Astrocyte (in vitro differentiated cells and primary cell): ENCODE results near the gene CACNB1. TPM values are rescaled to one million over a fixed set of nuclear protein-coding genes. Genes with fewer than 3 reads are reported as not detected.

Source experiments
- DNase-seq: peaks from one replicate; pipeline ENCODE4 v3.0.0-alpha.2; 2010; ENCODE audit warnings: low read depth
- FAIRE-seq: peaks from 2 replicates; lab custom pipeline; 2011; peaks lifted over from hg19 to GRCh38; lab: Jason Lieb, UNC
- H2AFZ ChIP-seq: 2 replicates; pipeline ENCODE4 v1.6.0; 2012; ENCODE audit warnings: low read depth, low read length, inconsistent platforms
- H3K27ac ChIP-seq: 2 replicates; pipeline ENCODE4 v1.5.1; 2011; ENCODE audit warnings: low read depth, low read length, inconsistent platforms
- H3K27me3 ChIP-seq: 2 replicates; pipeline ENCODE4 v1.6.0; 2011; ENCODE audit warnings: low read length, inconsistent platforms; ENCODE audit not compliant: insufficient read depth
- H3K36me3 ChIP-seq: 2 replicates; pipeline ENCODE4 v1.5.1; 2011; ENCODE audit warnings: low read length, inconsistent platforms; ENCODE audit not compliant: insufficient read depth
- H3K4me1 ChIP-seq: 2 replicates; pipeline ENCODE4 v1.5.1; 2011; ENCODE audit warnings: low read length, inconsistent platforms; ENCODE audit not compliant: insufficient read depth
- H3K4me2 ChIP-seq: 2 replicates; pipeline ENCODE4 v1.6.0; 2012; ENCODE audit warnings: low read length, inconsistent platforms
- H3K4me3 ChIP-seq: 2 replicates; pipeline ENCODE4 v1.5.1; 2011; ENCODE audit warnings: low read depth, mild to moderate bottlenecking, low read length, inconsistent platforms; ENCODE audit not compliant: insufficient read depth
- H3K79me2 ChIP-seq: 2 replicates; pipeline ENCODE4 v1.6.0; 2012; ENCODE audit warnings: mild to moderate bottlenecking, low read length, inconsistent platforms; ENCODE audit not compliant: insufficient read depth
- H3K9ac ChIP-seq: 2 replicates; pipeline ENCODE4 v1.6.0; 2012; ENCODE audit warnings: mild to moderate bottlenecking, low read length, inconsistent platforms
- H3K9me3 ChIP-seq: 2 replicates; pipeline ENCODE4 v1.5.1; 2012; ENCODE audit warnings: low read depth, mild to moderate bottlenecking, low read length, inconsistent platforms; ENCODE audit not compliant: insufficient read depth
- H4K20me1 ChIP-seq: 2 replicates; pipeline ENCODE4 v1.6.0; 2012; ENCODE audit warnings: low read length, inconsistent platforms; ENCODE audit not compliant: insufficient read depth
- H3K27ac Mint-ChIP-seq: one replicate; pipeline ENCODE4 v1.8.0; 2021; ENCODE audit warnings: mild to moderate bottlenecking, mixed read lengths; ENCODE audit not compliant: unreplicated experiment
- H3K27me3 Mint-ChIP-seq: one replicate; pipeline ENCODE4 v1.8.0; 2021; ENCODE audit warnings: low read depth, mixed read lengths; ENCODE audit not compliant: unreplicated experiment
- H3K36me3 Mint-ChIP-seq: one replicate; pipeline ENCODE4 v1.8.0; 2021; ENCODE audit warnings: low read depth, mixed read lengths; ENCODE audit not compliant: unreplicated experiment
- H3K4me1 Mint-ChIP-seq: one replicate; pipeline ENCODE4 v1.8.0; 2021; ENCODE audit warnings: low read depth, mixed read lengths; ENCODE audit not compliant: unreplicated experiment
- H3K4me3 Mint-ChIP-seq: one replicate; pipeline ENCODE4 v1.8.0; 2021; ENCODE audit warnings: mild to moderate bottlenecking, moderate library complexity, mixed read lengths; ENCODE audit not compliant: unreplicated experiment
- H3K9me3 Mint-ChIP-seq: one replicate; pipeline ENCODE4 v1.8.0; 2021; ENCODE audit warnings: mild to moderate bottlenecking, mixed read lengths; ENCODE audit not compliant: unreplicated experiment
- CTCF ChIP-seq: IDR thresholded peaks from 2 replicates; pipeline ENCODE4 v1.5.1; 2011; ENCODE audit warnings: low read depth, mild to moderate bottlenecking, inconsistent platforms, low read length, moderate library complexity; ENCODE audit not compliant: insufficient read depth
- EZH2 ChIP-seq: IDR thresholded peaks from 2 replicates; pipeline ENCODE4 v1.6.1; 2012; ENCODE audit warnings: mild to moderate bottlenecking, low read length, inconsistent platforms; ENCODE audit not compliant: insufficient read depth
- total RNA-seq: library from RNA; stranded (reverse); gene quantifications from 2 replicates; pipeline ENCODE4 v1.2.1, GENCODE V29; 2021

Gene CACNB1
- total RNA-seq, 1 donor from 2014 or later: 16.6 TPM

DNA sequence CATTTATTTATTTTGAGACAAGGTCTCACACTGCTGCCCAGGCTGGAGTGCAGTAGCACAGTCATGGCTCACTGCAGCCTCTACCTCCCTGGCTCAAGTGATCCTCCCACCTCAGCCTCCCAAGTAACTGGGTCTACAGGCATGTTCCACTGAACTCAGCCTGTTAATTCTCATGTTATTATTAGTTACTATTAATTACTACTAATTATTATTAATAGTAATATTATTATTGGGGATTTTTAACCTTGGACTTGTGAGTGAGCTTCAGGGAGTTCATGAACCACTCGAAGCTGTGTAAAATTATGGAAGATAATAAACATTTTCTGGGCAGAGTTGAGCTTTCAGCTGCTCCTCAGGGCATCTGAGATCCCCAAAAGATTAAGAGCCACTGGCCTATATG lies 32.9 kb upstream of the CACNB1 start:
- DNase-seq (no peak), FAIRE-seq (no peak)
- Histone ChIP-seq H3K4me3 (no peak overlapping the region), H4K20me1 (no peaks in the 10 kb centered on the region), H3K27me3 (peaks cover 8% of the 10 kb centered on the region), H3K36me3 (no peaks in the 10 kb centered on the region), H3K4me1 (peaks cover 16% of the 10 kb centered on the region), H3K79me2 (no peaks in the 10 kb centered on the region), H3K9me3 (no peaks in the 10 kb centered on the region), H2AFZ (no peak overlapping the region), H3K27ac (no peak overlapping the region), H3K4me2 (no peak overlapping the region), H3K9ac (no peak overlapping the region)
- Mint-ChIP-seq H3K27me3 (peaks cover 17% of the 10 kb centered on the region), H3K4me3 (no peak overlapping the region), H3K9me3 (no peaks in the 10 kb centered on the region), H3K4me1 (peaks cover 14% of the 10 kb centered on the region), H3K36me3 (no peaks in the 10 kb centered on the region), H3K27ac (no peak overlapping the region)
- TF ChIP-seq CTCF (no peak), EZH2 (no peak)

- H3K27ac ChIP-seq: no peak overlapping the region
- no peak overlapping the region for H3K4me3 ChIP-seq
- H3K27me3 ChIP-seq: peaks cover 14% of the 10 kb centered on the region
- H3K4me1 ChIP-seq: peaks cover 18% of the 10 kb centered on the region
- no peaks in the 10 kb centered on the region for H3K9me3 ChIP-seq
- Mint-ChIP-seq H3K27me3 (peaks cover 16% of the 10 kb centered on the region), H3K4me3 (peak overlapping the region; percentile 40), H3K4me1 (peaks cover 14% of the 10 kb centered on the region), H3K36me3 (no peaks in the 10 kb centered on the region), H3K27ac (peak overlapping the region; percentile 70), H3K9me3 (no peaks in the 10 kb centered on the region)
- FAIRE-seq: no peak
- TF ChIP-seq EZH2 (no peak), CTCF (no peak)
- H3K79me2 ChIP-seq: no peaks in the 10 kb centered on the region
- peak overlapping the region; percentile 34 for H3K4me2 ChIP-seq
- DNase-seq: peak; percentile 49
- no peaks in the 10 kb centered on the region for H4K20me1 ChIP-seq
- H3K9ac ChIP-seq: no peak overlapping the region
- peak overlapping the region; percentile 71 for H2AFZ ChIP-seq
- H3K36me3 ChIP-seq: no peaks in the 10 kb centered on the region
Observed at GRCh38 chr17:39229274-39229913, 31.9 kb upstream of the CACNB1 start.

- no peaks in the 10 kb centered on the region for H3K36me3 ChIP-seq
- H3K79me2 ChIP-seq: no peaks in the 10 kb centered on the region
- H3K4me2 ChIP-seq: no peak overlapping the region
- no peak overlapping the region for H3K4me3 ChIP-seq
- Mint-ChIP-seq H3K4me1 (peaks cover 14% of the 10 kb centered on the region), H3K9me3 (no peaks in the 10 kb centered on the region), H3K4me3 (no peak overlapping the region), H3K36me3 (no peaks in the 10 kb centered on the region), H3K27ac (no peak overlapping the region), H3K27me3 (peaks cover 32% of the 10 kb centered on the region)
- FAIRE-seq: no peak
- peaks cover 18% of the 10 kb centered on the region for H3K4me1 ChIP-seq
- H3K27me3 ChIP-seq: peaks cover 24% of the 10 kb centered on the region
- no peak for DNase-seq
- H3K9ac ChIP-seq: no peak overlapping the region
- TF ChIP-seq CTCF (no peak), EZH2 (no peak)
- H2AFZ ChIP-seq: no peak overlapping the region
- H3K9me3 ChIP-seq: no peaks in the 10 kb centered on the region
- no peak overlapping the region for H3K27ac ChIP-seq
- no peaks in the 10 kb centered on the region for H4K20me1 ChIP-seq
Observed at GRCh38 chr17:39227364-39227919, 30.0 kb upstream of the CACNB1 start.
